Omental fat pad (tissue), 4 donors: ENCODE results near the gene PAPPA2. TPM values are rescaled to one million over a fixed set of nuclear protein-coding genes. Genes with fewer than 3 reads are reported as not detected.
"Not testable (repeated sequence)": the region's sequence is repeated elsewhere in the genome, so short reads cannot be mapped to it uniquely, and the experiment has no call there.

Experiments
- ATAC-seq: fragments of 150-250 bp; one replicate; pipeline ENCODE4 v1.9.1; 2016; ENCODE audit warnings: mild to moderate bottlenecking, moderate library complexity; ENCODE audit not compliant: low FRiP score
- DNase-seq: peaks from one replicate; pipeline ENCODE4 v3.0.0-alpha.2; 2019; ENCODE audit warnings: low spot score
- total RNA-seq, 4 donors: library from RNA; depleted of rRNA; stranded (reverse); fragments of >200 nt; gene quantifications; one replicate each; pipeline ENCODE4 v1.1.0, GENCODE V29; 2016
- TF ChIP-seq, protein P1 (sequence below), 3 donors: fragments of 450-650 bp; IDR thresholded peaks; one replicate each; pipeline ENCODE4 v1.5.1; 2016 to 2017; ENCODE audit warnings: antibody characterized with exemption in 3 of 3, mild to moderate bottlenecking in 3 of 3, moderate library complexity in 2 of 3

PAPPA2 gene
- total RNA-seq, 4 donors from 2014 or later, result 0.63 to 5.6 (median 1.6) TPM

DNA sequence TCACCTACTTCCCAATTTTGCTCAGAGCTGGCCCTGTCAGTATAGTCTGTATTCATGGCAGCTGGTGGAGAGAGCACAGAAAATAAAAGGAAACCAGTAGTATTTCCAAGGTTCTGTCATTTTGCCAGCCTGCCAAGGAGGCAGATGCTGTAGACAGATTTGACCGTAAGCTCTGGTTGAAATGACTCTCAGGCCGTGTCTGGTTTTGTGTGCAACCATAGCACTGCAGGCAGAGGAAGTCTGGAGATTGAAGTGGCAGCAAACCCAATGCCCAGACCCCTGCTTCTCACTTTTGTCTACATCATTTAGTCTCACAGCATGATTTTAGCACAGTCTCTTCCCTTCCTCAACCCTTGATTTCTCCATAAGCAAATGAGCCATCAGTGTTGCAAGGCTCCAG lies 291.7 kb downstream of the PAPPA2 start:
- no peak for ATAC-seq
- DNase-seq, result no peak
- TF ChIP-seq, protein P1, sequence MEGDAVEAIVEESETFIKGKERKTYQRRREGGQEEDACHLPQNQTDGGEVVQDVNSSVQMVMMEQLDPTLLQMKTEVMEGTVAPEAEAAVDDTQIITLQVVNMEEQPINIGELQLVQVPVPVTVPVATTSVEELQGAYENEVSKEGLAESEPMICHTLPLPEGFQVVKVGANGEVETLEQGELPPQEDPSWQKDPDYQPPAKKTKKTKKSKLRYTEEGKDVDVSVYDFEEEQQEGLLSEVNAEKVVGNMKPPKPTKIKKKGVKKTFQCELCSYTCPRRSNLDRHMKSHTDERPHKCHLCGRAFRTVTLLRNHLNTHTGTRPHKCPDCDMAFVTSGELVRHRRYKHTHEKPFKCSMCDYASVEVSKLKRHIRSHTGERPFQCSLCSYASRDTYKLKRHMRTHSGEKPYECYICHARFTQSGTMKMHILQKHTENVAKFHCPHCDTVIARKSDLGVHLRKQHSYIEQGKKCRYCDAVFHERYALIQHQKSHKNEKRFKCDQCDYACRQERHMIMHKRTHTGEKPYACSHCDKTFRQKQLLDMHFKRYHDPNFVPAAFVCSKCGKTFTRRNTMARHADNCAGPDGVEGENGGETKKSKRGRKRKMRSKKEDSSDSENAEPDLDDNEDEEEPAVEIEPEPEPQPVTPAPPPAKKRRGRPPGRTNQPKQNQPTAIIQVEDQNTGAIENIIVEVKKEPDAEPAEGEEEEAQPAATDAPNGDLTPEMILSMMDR (IDR thresholded peaks at IDR 0.05), result no peak

DNA sequence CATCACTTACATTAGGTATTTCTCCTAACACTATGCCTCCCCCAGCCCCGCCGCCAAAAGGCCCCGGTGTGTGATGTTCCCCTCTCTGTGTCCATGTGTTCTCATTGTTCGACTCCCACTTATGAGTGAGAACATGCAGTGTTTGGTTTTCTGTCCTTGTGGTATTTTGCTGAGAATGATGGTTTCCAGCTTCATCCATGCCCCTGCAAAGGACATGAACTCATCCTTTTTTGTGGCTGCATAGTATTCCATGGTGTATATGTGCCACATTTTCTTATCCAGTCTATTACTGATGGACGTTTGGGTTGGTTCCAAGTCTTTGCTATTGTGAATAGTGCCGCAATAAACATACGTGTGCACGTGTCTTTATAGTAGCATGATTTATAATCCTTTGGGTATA lies 293.8 kb downstream of the PAPPA2 start:
- not testable (repeated sequence) for DNase-seq, ATAC-seq

DNA sequence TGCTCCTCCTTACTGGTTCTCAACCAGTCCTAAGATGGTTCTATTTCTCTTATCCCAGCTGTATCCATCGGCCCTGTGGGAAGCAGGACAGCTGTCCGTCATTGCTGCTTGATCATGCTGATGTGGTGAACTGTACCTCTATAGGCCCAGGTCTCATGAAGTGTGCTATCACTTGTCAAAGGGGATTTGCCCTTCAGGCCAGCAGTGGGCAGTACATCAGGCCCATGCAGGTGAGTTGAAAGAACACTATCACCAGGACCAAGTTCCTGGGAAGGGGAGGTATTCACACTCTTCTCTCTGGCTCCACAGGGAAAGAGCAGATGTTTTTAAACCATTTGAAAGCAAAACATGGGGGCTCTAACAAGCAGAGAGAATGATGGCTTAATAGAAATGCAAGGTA lies 302.6 kb downstream of the PAPPA2 start:
- no peak for ATAC-seq
- DNase-seq, result no peak
- TF ChIP-seq, protein P1 (IDR thresholded peaks at IDR 0.05), result no peak

DNA sequence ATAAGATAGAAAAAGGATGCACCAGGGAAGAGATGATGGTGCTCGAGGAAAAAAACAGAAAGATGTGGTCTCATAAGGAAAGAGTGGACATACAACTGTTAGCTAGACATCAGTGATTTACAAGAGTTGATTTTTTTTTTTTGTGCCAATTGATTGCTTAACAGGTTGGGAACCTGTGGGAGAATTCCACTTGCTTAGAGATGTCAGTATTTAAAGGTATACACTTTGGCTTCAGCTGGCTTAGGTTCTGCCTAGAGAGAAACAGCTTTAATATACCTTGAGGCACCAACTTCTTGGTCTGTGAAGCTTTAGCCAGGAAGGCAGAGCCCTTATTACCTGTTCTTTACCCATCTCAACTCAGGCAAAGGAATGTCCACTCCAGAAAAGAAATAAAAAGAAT lies 303.8 kb downstream of the PAPPA2 start:
- ATAC-seq (no peak), DNase-seq (no peak)
- TF ChIP-seq, protein P1 (IDR thresholded peaks at IDR 0.05), result no peak

DNA sequence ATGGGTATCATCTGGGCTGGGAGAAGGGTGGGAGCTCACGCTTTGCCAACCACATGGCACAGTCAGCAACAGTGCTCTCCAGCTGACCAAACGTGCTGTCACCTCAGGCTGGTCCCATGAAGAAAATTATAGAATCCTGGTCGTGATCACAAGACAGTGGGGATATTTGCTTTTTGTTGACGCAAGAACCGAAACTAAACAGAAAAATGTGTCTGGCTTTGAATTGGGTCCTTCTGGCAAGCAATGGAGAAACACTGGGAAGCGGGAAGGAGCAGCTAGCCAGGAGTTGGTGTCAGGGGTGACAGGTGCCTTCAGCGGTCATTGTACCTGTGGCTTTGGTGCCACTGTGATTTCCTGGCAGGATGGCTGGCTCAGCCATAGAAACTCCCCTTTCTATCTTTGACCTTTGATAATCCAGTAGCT lies 304.8 kb downstream of the PAPPA2 start:
- ATAC-seq, result no peak
- no peak for DNase-seq
- TF ChIP-seq, protein P1 (IDR thresholded peaks at IDR 0.05), result no peak

DNA sequence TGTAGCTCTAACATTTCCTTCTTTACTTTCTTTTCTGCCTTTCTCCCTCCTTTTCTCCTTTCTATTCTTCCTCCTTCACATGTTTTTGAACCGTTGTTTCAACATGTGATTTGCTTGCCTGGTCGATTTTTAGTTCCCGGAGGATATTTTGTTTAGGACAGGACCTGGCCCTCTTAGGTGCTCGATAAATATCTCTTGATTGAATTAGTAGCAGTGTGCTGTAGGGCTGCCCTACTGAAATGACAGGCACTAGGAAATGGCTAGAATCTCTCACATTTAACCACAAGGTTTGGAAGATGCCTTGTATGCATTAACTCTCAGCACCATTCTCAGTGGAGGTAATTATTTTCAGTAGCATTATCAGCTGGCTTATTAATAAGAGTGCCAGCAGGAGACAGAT lies 305.6 kb downstream of the PAPPA2 start:
- TF ChIP-seq, protein P1 (IDR thresholded peaks at IDR 0.05), result no peak
- no peak for DNase-seq
- ATAC-seq, result no peak

DNA sequence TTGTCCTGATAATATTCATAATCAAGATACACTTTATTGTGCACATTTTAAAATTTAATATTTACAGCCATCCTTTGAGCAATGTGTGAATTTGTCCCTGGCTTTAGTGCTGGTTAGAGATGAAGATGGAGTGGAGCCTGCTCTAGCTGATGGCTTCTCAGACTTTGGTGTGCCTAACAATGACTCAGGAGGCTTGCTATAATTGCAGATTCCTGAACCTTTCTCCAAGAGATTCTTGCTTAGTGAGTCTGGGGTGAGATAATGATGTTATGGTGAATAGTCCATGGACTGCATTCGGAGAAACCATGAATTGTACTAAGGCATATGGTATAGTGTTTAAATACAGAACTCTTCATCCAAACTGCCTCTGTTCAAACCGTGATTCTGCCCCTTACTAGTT lies 307.1 kb downstream of the PAPPA2 start:
- ATAC-seq (no peak), DNase-seq (no peak)

More for the DNA sequence above, 307.1 kb downstream of the PAPPA2 start:
- TF ChIP-seq, protein P1 (IDR thresholded peaks at IDR 0.05), result no peak
